PC-3 (cell line): ENCODE measurements around the gene EIPR1. TPM values are rescaled to one million over a fixed set of nuclear protein-coding genes. Genes with fewer than 3 reads are reported as not detected.

Experiments used
- ATAC-seq: fragments of 200-7000 bp; cut with Tn5 transposase; 2 replicates; pipeline ENCODE4 v1.9.1; 2020; ENCODE audit warnings: mild to moderate bottlenecking, moderate library complexity
- BruUV-seq: library from RNA; stranded (reverse); fragments of 400-500 nt; replicated peaks from 2 replicates; lab custom pipeline; 2021; lab: Mats Ljungman, UMichigan
- CTCF ChIA-PET: fragments of 300-600 bp; sonication (Branson Sonifier 250); formaldehyde crosslinking; loops from one replicate; lab custom pipeline; 2022; ENCODE audit warnings: antibody characterized with exemption; lab: Charles Lee
- POLR2A ChIA-PET: fragments of 300-600 bp; sonication (Branson Sonifier 250); formaldehyde crosslinking; loops from one replicate; lab custom pipeline; 2022; ENCODE audit warnings: antibody characterized with exemption; ENCODE audit not compliant: unreplicated experiment; lab: Charles Lee
- DNase-seq: peaks from one replicate; pipeline ENCODE4 v3.0.0-alpha.2; 2015
- H2AFZ ChIP-seq: fragments of 300-600 bp; sonication (generic); 2 replicates; pipeline ENCODE4 v1.6.0; 2016; ENCODE audit warnings: antibody characterized with exemption, low read length
- H3F3A ChIP-seq: fragments of 300-600 bp; sonication (generic); one replicate; pipeline ENCODE4 v1.6.0; 2017; ENCODE audit warnings: antibody characterized with exemption, low read length, control low read depth, mild to moderate bottlenecking; ENCODE audit not compliant: unreplicated experiment
- H3K27ac ChIP-seq: fragments of 300-600 bp; sonication (generic); 2 replicates; pipeline ENCODE4 v1.5.1; 2016; ENCODE audit warnings: mild to moderate bottlenecking, low read length
- H3K27me3 ChIP-seq: fragments of 300-600 bp; sonication (generic); 2 replicates; pipeline ENCODE4 v1.6.1; 2016; ENCODE audit warnings: low read length, mixed read lengths
- H3K36me3 ChIP-seq: fragments of 300-600 bp; sonication (generic); 2 replicates; pipeline ENCODE4 v1.6.1; 2016; ENCODE audit warnings: low read depth, mixed run types, low read length, mixed read lengths
- H3K4me1 ChIP-seq: fragments of 300-600 bp; sonication (generic); 2 replicates; pipeline ENCODE4 v1.5.1; 2016; ENCODE audit warnings: low read length; ENCODE audit not compliant: insufficient read depth
- H3K4me2 ChIP-seq: fragments of 300-600 bp; sonication (generic); 2 replicates; pipeline ENCODE4 v1.6.0; 2016; ENCODE audit warnings: low read length
- H3K4me3 ChIP-seq: fragments of 300-600 bp; sonication (generic); 2 replicates; pipeline ENCODE4 v1.5.1; 2016; ENCODE audit warnings: mild to moderate bottlenecking, low read length, mixed read lengths
- H3K79me2 ChIP-seq: fragments of 300-600 bp; sonication (generic); 2 replicates; pipeline ENCODE4 v1.6.1; 2017; ENCODE audit warnings: low read length, mixed read lengths
- H3K9ac ChIP-seq: fragments of 300-600 bp; sonication (generic); 2 replicates; pipeline ENCODE4 v1.6.0; 2016; ENCODE audit warnings: mild to moderate bottlenecking, low read length
- H3K9me2 ChIP-seq: fragments of 300-600 bp; sonication (generic); replicated peaks from 2 replicates; pipeline ENCODE4 v1.6.1; 2016; ENCODE audit warnings: mixed run types, low read length, mixed read lengths
- H3K9me3 ChIP-seq: fragments of 300-600 bp; sonication (generic); 2 replicates; pipeline ENCODE4 v1.6.1; 2016; ENCODE audit warnings: low read length, mixed read lengths
- H4K20me1 ChIP-seq: fragments of 300-600 bp; sonication (generic); 2 replicates; pipeline ENCODE4 v1.6.1; 2016; ENCODE audit warnings: low read length, mixed read lengths
- EZH2 ChIP-seq: fragments of 300-600 bp; sonication (generic); IDR thresholded peaks from one replicate; pipeline ENCODE4 v1.6.1; 2017; ENCODE audit warnings: antibody characterized with exemption, mild to moderate bottlenecking, low read length; ENCODE audit not compliant: unreplicated experiment
- EZH2phosphoT487 ChIP-seq: fragments of 300-600 bp; sonication (generic); IDR thresholded peaks from 2 replicates; pipeline ENCODE4 v1.6.1; 2018; ENCODE audit warnings: mild to moderate bottlenecking, antibody characterized with exemption, low read length, borderline replicate concordance
- intact Hi-C: fragments of 100-400 bp; cut with micrococcal nuclease; formaldehyde crosslinking; loops from 2 replicates; pipeline ENCODE4 v1.9.0; 2023
- total RNA-seq: library from RNA; depleted of rRNA; stranded (reverse); fragments of >200 nt; gene quantifications from 2 replicates; pipeline ENCODE4 v1.2.3, GENCODE V29; 2014
- TF ChIP-seq, protein P1 (sequence below): fragments of 300-600 bp; sonication (generic); conservative IDR thresholded peaks from 2 replicates; pipeline ENCODE4 v1.5.1; 2017; ENCODE audit warnings: antibody characterized with exemption, low read depth, mild to moderate bottlenecking, low read length

Gene EIPR1
- total RNA-seq, 1 experiment from 2014 or later, result 90.1 TPM

DNA sequence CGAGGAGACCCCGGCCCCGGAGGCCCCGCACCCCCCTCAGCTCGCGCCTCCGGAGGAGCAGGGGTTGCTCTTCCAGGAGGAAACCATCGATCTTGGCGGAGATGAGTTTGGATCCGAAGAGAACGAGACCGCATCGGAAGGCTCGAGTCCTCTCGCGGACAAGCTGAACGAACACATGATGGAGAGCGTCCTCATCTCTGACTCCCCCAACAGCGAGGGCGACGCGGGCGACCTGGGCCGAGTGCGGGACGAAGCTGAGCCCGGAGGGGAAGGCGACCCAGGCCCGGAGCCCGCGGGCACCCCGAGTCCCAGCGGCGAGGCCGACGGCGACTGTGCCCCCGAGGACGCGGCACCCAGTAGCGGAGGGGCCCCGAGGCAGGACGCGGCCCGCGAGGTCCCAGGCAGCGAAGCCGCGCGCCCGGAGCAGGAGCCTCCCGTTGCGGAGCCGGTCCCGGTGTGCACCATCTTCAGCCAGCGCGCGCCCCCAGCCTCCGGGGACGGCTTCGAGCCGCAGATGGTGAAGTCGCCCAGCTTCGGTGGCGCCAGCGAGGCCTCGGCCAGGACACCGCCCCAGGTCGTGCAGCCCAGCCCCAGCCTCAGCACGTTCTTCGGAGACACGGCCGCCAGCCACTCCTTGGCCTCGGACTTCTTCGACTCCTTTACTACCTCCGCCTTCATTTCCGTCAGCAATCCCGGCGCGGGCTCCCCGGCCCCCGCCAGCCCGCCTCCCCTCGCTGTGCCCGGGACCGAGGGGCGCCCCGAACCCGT lies 10.2 kb upstream of the EIPR1 start:
- ATAC-seq (no peak), DNase-seq (no peak)
- Histone ChIP-seq H4K20me1 (0 out of 2 replicates have a peak, but pooled peaks cover 4% of the 10 kb centered on the region), H3K4me2 (no peak overlapping the region), H3F3A (no peaks in the 10 kb centered on the region), H2AFZ (no peak overlapping the region), H3K9me2 (no peaks in the 10 kb centered on the region), H3K4me3 (no peak overlapping the region), H3K79me2 (peaks cover 74% of the 10 kb centered on the region), H3K27ac (no peak overlapping the region), H3K4me1 (no peaks in the 10 kb centered on the region), H3K36me3 (peaks cover 34% of the 10 kb centered on the region), H3K9me3 (no peaks in the 10 kb centered on the region), H3K9ac (no peak overlapping the region), H3K27me3 (no peaks in the 10 kb centered on the region)
- POLR2A ChIA-PET, result no interaction called here
- intact Hi-C loops, result no loop called here
- no TSS peak for BruUV-seq
- TF ChIP-seq, protein P1, sequence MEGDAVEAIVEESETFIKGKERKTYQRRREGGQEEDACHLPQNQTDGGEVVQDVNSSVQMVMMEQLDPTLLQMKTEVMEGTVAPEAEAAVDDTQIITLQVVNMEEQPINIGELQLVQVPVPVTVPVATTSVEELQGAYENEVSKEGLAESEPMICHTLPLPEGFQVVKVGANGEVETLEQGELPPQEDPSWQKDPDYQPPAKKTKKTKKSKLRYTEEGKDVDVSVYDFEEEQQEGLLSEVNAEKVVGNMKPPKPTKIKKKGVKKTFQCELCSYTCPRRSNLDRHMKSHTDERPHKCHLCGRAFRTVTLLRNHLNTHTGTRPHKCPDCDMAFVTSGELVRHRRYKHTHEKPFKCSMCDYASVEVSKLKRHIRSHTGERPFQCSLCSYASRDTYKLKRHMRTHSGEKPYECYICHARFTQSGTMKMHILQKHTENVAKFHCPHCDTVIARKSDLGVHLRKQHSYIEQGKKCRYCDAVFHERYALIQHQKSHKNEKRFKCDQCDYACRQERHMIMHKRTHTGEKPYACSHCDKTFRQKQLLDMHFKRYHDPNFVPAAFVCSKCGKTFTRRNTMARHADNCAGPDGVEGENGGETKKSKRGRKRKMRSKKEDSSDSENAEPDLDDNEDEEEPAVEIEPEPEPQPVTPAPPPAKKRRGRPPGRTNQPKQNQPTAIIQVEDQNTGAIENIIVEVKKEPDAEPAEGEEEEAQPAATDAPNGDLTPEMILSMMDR, result no peak
- no peak for TF ChIP-seq EZH2phosphoT487
- no peak for TF ChIP-seq EZH2
- CTCF ChIA-PET, result no interaction called here

DNA sequence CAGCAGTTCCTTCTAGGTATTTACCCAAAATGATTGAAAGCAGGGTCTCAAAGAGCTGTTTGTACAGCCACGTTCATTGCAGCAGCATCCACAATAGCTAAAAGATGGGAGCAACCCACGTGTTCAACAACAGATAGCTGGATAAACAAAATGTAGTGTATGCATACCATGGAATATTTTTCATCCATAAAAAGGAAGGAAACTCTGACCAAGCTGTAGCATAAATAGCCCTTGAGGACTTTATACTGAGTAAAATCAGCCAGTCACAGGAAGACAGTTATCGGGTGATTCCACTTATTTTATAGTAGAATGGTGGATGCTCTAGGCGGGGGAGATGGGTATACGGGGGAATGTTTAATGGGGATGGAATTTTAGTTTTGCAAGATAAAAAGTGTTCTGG lies 9.4 kb upstream of the EIPR1 start:
- Histone ChIP-seq H2AFZ (no peak overlapping the region), H4K20me1 (0 out of 2 replicates have a peak, but pooled peaks cover 4% of the 10 kb centered on the region), H3K9me2 (no peaks in the 10 kb centered on the region), H3F3A (no peaks in the 10 kb centered on the region), H3K4me3 (no peak overlapping the region), H3K9ac (no peak overlapping the region), H3K27ac (no peak overlapping the region), H3K4me2 (no peak overlapping the region), H3K9me3 (no peaks in the 10 kb centered on the region), H3K79me2 (peaks cover 78% of the 10 kb centered on the region), H3K27me3 (no peaks in the 10 kb centered on the region), H3K4me1 (no peaks in the 10 kb centered on the region), H3K36me3 (peaks cover 26% of the 10 kb centered on the region)
- intact Hi-C loops, result no loop called here
- no TSS peak for BruUV-seq
- POLR2A ChIA-PET, result no interaction called here
- CTCF ChIA-PET, result no interaction called here
- TF ChIP-seq, protein P1, result no peak
- TF ChIP-seq EZH2 (no peak), EZH2phosphoT487 (no peak)
- ATAC-seq (no peak), DNase-seq (no peak)

DNA sequence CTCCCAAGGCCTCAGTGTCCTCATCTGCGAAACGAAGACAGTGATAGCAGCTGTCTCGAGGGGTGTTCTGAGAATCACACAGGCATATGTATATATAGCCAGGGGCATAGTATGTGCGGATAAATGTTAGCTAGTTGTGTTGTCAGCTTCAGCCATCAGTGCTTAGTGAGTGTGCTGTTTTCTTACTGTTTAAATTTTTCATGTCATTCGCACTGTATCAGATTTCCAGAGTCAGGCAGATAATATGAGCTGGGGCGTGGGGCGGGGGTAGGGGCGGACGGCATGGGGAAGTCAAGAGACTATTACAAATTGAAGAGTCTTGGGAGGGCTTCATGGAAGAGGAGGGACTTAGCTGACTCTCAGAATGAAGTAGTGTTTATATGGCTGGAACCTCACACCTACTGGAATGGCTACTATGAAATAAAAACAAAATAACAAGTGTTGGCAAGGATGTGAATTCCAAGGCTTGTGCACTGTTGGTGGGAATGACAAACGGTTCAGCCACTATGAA lies 8.9 kb upstream of the EIPR1 start:
- intact Hi-C loops, result no loop called here
- H3K79me2 ChIP-seq, result peaks cover 79% of the 10 kb centered on the region
- no peak overlapping the region for H3K4me3 ChIP-seq
- no peaks in the 10 kb centered on the region for H3K27me3 ChIP-seq
- 0 out of 2 replicates have a peak, but pooled peaks cover 4% of the 10 kb centered on the region for H4K20me1 ChIP-seq
- BruUV-seq, result no TSS peak
- POLR2A ChIA-PET, result interaction anchor here (0.6 kb wide), 1 partner anchor 9 kb away, joined by 5 read pairs; the partner anchor contains the start of gene EIPR1
- no peak overlapping the region for H3K9ac ChIP-seq
- no peak overlapping the region for H3K4me2 ChIP-seq
- peaks cover 26% of the 10 kb centered on the region for H3K36me3 ChIP-seq
- ATAC-seq (no peak), DNase-seq (no peak)
- CTCF ChIA-PET, result interaction anchor here (0.6 kb wide), 1 partner anchor 540 kb away, joined by 13 read pairs; no protein-coding TSS in a partner anchor
- H3F3A ChIP-seq, result no peaks in the 10 kb centered on the region
- H3K27ac ChIP-seq, result no peak overlapping the region
- H3K9me2 ChIP-seq, result no peaks in the 10 kb centered on the region
- H3K4me1 ChIP-seq, result no peaks in the 10 kb centered on the region
- TF ChIP-seq, protein P1, result no peak
- TF ChIP-seq EZH2phosphoT487 (no peak), EZH2 (no peak)
- H3K9me3 ChIP-seq, result no peaks in the 10 kb centered on the region
- no peak overlapping the region for H2AFZ ChIP-seq
